ENCODE data around the gene KLF4. TPM values are rescaled to one million over a fixed set of nuclear protein-coding genes. Genes with fewer than 3 reads are reported as not detected.

Gene KLF4
- polyA plus RNA-seq, 1 donor from 2014 or later: 0.92 TPM

GRCh38 chr9:107487521-107488374, 1.8 kb downstream of the KLF4 start:
- H3K79me2 ChIP-seq (replicated peaks; ENCODE audit: insufficient read depth, low read length): no peaks in the 10 kb centered on the region
- H3K9me2 ChIP-seq (ENCODE audit: insufficient read depth, low read length): no peaks in the 10 kb centered on the region
- peak overlapping the region; percentile 41 for H3K9ac ChIP-seq (ENCODE audit: low read length)
- H3K9me3 ChIP-seq (ENCODE audit: low read length): no peaks in the 10 kb centered on the region
- TF ChIP-seq RAD21 (conservative IDR thresholded peaks at IDR 0.05): peak; percentile 32
- TF ChIP-seq TAF1 (IDR thresholded peaks at IDR 0.05; ENCODE audit: low read depth): no peak
- peak; percentile 58 for TF ChIP-seq SMC3 (conservative IDR thresholded peaks at IDR 0.05; ENCODE audit: poor library complexity)
- TF ChIP-seq EZH2 (IDR thresholded peaks at IDR 0.05; ENCODE audit: borderline replicate concordance, insufficient read depth, low read length, poor library complexity, severe bottlenecking): peak; percentile 10
- TF ChIP-seq, protein P1, sequence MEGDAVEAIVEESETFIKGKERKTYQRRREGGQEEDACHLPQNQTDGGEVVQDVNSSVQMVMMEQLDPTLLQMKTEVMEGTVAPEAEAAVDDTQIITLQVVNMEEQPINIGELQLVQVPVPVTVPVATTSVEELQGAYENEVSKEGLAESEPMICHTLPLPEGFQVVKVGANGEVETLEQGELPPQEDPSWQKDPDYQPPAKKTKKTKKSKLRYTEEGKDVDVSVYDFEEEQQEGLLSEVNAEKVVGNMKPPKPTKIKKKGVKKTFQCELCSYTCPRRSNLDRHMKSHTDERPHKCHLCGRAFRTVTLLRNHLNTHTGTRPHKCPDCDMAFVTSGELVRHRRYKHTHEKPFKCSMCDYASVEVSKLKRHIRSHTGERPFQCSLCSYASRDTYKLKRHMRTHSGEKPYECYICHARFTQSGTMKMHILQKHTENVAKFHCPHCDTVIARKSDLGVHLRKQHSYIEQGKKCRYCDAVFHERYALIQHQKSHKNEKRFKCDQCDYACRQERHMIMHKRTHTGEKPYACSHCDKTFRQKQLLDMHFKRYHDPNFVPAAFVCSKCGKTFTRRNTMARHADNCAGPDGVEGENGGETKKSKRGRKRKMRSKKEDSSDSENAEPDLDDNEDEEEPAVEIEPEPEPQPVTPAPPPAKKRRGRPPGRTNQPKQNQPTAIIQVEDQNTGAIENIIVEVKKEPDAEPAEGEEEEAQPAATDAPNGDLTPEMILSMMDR (IDR thresholded peaks at IDR 0.05; ENCODE audit: poor library complexity, severe bottlenecking): peak; percentile 66
- H3K4me2 ChIP-seq (ENCODE audit: low read length): peak overlapping the region; percentile 60
- no peak overlapping the region for H2AFZ ChIP-seq (ENCODE audit: low read depth, low read length)
- H3K27me3 ChIP-seq (ENCODE audit: insufficient read depth, low read depth, low read length): peaks cover 69% of the 10 kb centered on the region
- no peaks in the 10 kb centered on the region for H3F3A ChIP-seq (ENCODE audit: insufficient read depth, low read length, poor library complexity, severe bottlenecking)
- H3K27ac ChIP-seq (ENCODE audit: low read length): no peak overlapping the region
- H3K4me3 ChIP-seq (ENCODE audit: low read length): peak overlapping the region; percentile 83
- H3K36me3 ChIP-seq (ENCODE audit: insufficient read depth, low read length): no peaks in the 10 kb centered on the region
- H4K20me1 ChIP-seq (ENCODE audit: insufficient read depth): no peaks in the 10 kb centered on the region

GRCh38 chr9:107486674-107487520, 2.7 kb downstream of the KLF4 start:
- Histone ChIP-seq H3K79me2 (replicated peaks; ENCODE audit: insufficient read depth, low read length) (no peaks in the 10 kb centered on the region), H3K9me2 (ENCODE audit: insufficient read depth, low read length) (no peaks in the 10 kb centered on the region), H3K27ac (ENCODE audit: low read length) (no peak overlapping the region), H3K9me3 (ENCODE audit: low read length) (no peaks in the 10 kb centered on the region), H3K27me3 (ENCODE audit: insufficient read depth, low read depth, low read length) (peaks cover 62% of the 10 kb centered on the region), H3K4me2 (ENCODE audit: low read length) (no peak overlapping the region), H3K9ac (ENCODE audit: low read length) (no peak overlapping the region), H3K36me3 (ENCODE audit: insufficient read depth, low read length) (no peaks in the 10 kb centered on the region), H3F3A (ENCODE audit: insufficient read depth, low read length, poor library complexity, severe bottlenecking) (no peaks in the 10 kb centered on the region), H3K4me3 (ENCODE audit: low read length) (peak overlapping the region; percentile 83), H4K20me1 (ENCODE audit: insufficient read depth) (no peaks in the 10 kb centered on the region), H2AFZ (ENCODE audit: low read depth, low read length) (no peak overlapping the region)
- TF ChIP-seq SMC3 (conservative IDR thresholded peaks at IDR 0.05; ENCODE audit: poor library complexity): no peak

DNA sequence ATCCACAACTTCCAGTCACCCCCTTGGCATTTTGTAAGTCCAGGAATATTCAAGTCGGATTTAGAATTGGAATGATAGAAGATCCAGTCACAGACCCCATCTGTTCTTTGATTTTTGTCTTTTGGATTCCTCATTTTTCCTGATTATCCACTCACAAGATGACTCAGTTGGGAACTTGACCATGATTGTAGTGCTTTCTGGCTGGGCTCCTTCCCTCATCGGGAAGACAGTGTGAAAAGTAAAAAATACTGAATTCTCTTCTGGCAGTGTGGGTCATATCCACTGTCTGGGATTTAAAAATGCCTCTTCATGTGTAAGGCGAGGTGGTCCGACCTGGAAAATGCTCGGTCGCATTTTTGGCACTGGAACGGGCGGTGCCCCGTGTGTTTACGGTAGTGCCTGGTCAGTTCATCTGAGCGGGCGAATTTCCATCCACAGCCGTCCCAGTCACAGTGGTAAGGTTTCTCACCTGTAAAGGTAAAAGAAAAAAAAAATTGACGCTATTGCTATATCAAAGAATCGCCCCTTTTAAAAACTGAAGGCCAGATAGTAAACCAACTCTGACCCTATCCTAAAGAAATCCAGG, 4.0 kb downstream of the KLF4 start:
- Histone ChIP-seq H4K20me1 (ENCODE audit: insufficient read depth) (no peaks in the 10 kb centered on the region), H3K9me3 (ENCODE audit: low read length) (no peaks in the 10 kb centered on the region), H3K27ac (ENCODE audit: low read length) (no peak overlapping the region), H3K9ac (ENCODE audit: low read length) (no peak overlapping the region), H3K79me2 (replicated peaks; ENCODE audit: insufficient read depth, low read length) (no peaks in the 10 kb centered on the region), H3K4me2 (ENCODE audit: low read length) (no peak overlapping the region), H3K27me3 (ENCODE audit: insufficient read depth, low read depth, low read length) (peaks cover 49% of the 10 kb centered on the region), H3F3A (ENCODE audit: insufficient read depth, low read length, poor library complexity, severe bottlenecking) (no peaks in the 10 kb centered on the region), H2AFZ (ENCODE audit: low read depth, low read length) (no peak overlapping the region), H3K9me2 (ENCODE audit: insufficient read depth, low read length) (no peaks in the 10 kb centered on the region), H3K4me3 (ENCODE audit: low read length) (no peak overlapping the region), H3K36me3 (ENCODE audit: insufficient read depth, low read length) (no peaks in the 10 kb centered on the region)
- TF ChIP-seq MXI1 (conservative IDR thresholded peaks at IDR 0.05; ENCODE audit: poor library complexity, severe bottlenecking) (no peak), TAF1 (IDR thresholded peaks at IDR 0.05; ENCODE audit: low read depth) (no peak), EP300 (conservative IDR thresholded peaks at IDR 0.05; ENCODE audit: poor library complexity, severe bottlenecking) (no peak), SMC3 (conservative IDR thresholded peaks at IDR 0.05; ENCODE audit: poor library complexity) (no peak), EZH2 (IDR thresholded peaks at IDR 0.05; ENCODE audit: borderline replicate concordance, insufficient read depth, low read length, poor library complexity, severe bottlenecking) (no peak), POLR2AphosphoS5 (IDR thresholded peaks at IDR 0.05) (no peak), RAD21 (conservative IDR thresholded peaks at IDR 0.05) (no peak)
- TF ChIP-seq, protein P2, sequence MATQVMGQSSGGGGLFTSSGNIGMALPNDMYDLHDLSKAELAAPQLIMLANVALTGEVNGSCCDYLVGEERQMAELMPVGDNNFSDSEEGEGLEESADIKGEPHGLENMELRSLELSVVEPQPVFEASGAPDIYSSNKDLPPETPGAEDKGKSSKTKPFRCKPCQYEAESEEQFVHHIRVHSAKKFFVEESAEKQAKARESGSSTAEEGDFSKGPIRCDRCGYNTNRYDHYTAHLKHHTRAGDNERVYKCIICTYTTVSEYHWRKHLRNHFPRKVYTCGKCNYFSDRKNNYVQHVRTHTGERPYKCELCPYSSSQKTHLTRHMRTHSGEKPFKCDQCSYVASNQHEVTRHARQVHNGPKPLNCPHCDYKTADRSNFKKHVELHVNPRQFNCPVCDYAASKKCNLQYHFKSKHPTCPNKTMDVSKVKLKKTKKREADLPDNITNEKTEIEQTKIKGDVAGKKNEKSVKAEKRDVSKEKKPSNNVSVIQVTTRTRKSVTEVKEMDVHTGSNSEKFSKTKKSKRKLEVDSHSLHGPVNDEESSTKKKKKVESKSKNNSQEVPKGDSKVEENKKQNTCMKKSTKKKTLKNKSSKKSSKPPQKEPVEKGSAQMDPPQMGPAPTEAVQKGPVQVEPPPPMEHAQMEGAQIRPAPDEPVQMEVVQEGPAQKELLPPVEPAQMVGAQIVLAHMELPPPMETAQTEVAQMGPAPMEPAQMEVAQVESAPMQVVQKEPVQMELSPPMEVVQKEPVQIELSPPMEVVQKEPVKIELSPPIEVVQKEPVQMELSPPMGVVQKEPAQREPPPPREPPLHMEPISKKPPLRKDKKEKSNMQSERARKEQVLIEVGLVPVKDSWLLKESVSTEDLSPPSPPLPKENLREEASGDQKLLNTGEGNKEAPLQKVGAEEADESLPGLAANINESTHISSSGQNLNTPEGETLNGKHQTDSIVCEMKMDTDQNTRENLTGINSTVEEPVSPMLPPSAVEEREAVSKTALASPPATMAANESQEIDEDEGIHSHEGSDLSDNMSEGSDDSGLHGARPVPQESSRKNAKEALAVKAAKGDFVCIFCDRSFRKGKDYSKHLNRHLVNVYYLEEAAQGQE (IDR thresholded peaks at IDR 0.05; ENCODE audit: borderline replicate concordance): no peak
- TF ChIP-seq, protein P1 (IDR thresholded peaks at IDR 0.05; ENCODE audit: poor library complexity, severe bottlenecking): no peak
